Measurements from ENCODE around the gene RHBDF2.

GRCh38 chr17:76492123-76492988 is 8.9 kb downstream of the RHBDF2 start:
- TF ChIP-seq CTCF (IDR thresholded peaks at IDR 0.05): no peak
- no peak for TF ChIP-seq POLR2A (IDR thresholded peaks at IDR 0.05)
